ENCODE measurements around the gene CDH4. TPM values are rescaled to one million over a fixed set of nuclear protein-coding genes. Genes with fewer than 3 reads are reported as not detected.
A peak's percentile ranks its signal among the peaks of the same experiment; 100 is the strongest.
"Not testable (repeated sequence)": the region's sequence is repeated elsewhere in the genome, so short reads cannot be mapped to it uniquely, and the experiment has no call there.

CDH4 gene
- total RNA-seq, 2 donors from 2014 or later = 0.29 to 0.45 TPM

DNA sequence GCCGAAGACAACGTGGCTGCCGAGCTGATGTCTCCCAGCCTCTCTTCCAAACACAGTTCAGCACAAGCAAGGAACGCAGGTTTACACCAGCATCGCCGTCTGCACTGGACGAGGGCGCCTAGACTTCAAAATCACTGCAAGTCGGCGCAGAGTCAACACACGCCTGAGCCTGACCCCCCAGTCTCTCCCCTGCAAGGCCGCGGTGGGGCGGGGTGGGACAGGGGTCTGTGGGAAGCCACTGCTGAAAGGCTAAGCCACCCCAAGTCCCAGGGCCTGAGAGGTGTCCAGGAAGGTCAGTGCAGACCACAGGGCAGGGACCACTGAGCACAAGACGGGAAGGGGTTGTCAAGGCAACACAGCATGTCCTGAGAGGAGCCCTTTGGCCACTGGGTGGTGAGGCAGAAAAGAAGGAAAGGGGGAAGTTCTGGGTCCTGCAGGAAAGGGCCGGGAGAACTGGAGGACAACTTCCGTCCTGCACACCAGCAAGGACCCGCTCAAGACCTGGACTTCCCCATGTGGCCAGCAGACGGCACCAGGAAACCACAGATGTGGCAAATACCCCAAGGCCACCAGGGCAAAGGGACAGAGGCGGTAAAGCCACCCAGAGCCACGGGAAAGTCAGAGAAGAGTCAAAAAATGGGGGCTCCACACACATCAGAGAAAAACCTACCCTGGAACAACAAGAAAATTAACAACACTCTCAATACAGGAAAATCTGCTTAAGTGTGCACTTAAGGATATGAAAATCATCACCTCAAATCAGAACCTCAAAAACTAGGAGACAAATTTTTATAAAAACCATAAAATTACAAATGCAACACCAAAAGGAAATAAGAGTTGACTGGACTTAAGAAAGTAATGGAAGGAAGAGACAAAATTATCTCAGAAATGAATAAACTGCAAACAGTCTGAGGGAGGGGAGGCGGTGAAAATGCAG lies 728.9 kb downstream of the CDH4 start:
- peaks cover 4% of the 10 kb centered on the region for H3K9me3 Mint-ChIP-seq
- H3K4me3 Mint-ChIP-seq = no peak overlapping the region
- H3K27ac Mint-ChIP-seq = no peak overlapping the region
- peaks cover 15% of the 10 kb centered on the region for H3K36me3 Mint-ChIP-seq (ENCODE audit: low read depth)
- no peaks in the 10 kb centered on the region for H3K27me3 Mint-ChIP-seq
- H3K4me1 Mint-ChIP-seq = peaks cover 20% of the 10 kb centered on the region
- no peak for ATAC-seq (replicated peaks)

DNA sequence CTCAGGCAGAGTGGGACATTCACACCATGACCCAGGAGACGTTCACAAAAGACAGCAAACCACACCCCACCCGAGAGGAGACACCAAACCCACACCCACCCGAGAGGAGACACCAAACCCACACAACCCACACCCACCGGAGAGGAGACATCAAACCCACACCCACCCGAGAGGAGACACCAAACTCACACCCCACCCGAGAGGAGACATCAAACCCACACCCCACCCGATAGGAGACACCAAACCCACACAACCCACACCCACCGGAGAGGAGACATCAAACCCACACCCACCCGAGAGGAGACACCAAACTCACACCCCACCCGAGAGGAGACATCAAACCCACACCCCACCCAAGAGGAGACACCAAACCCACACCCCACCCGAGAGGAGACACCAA lies 729.6 kb downstream of the CDH4 start:
- not testable (repeated sequence) for ATAC-seq (replicated peaks); H3K4me3 Mint-ChIP-seq; H3K9me3 Mint-ChIP-seq; H3K27me3 Mint-ChIP-seq
- Mint-ChIP-seq H3K27ac (peak overlapping the region; percentile 81), H3K36me3 (ENCODE audit: low read depth) (peaks cover 16% of the 10 kb centered on the region), H3K4me1 (peaks cover 20% of the 10 kb centered on the region)

GRCh38 chr20:61982191-61982950 lies 730.3 kb downstream of the CDH4 start:
- H3K27ac Mint-ChIP-seq = peak overlapping the region; percentile 81

DNA sequence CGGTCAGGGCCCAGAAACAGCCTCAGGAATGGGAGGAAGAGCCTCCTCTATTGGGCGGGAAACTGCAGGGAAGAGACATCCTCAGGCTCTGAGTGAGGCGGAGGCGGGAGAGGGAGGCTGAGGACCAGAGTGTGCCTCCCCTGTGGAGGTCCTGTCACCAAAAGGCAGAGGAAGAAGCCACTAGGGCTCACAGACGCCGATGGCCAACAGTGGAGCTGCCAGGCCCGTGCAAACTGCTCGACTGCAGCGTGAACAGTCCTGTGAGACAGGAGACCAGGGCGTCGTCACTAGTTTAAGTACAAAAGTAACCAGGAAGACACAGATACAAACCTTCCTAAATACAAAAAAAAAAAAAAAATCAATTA lies 730.9 kb downstream of the CDH4 start:
- H3K4me3 Mint-ChIP-seq = no peak overlapping the region
- ATAC-seq (replicated peaks) = no peak
- no peaks in the 10 kb centered on the region for H3K27me3 Mint-ChIP-seq

More at GRCh38 chr20:61982191-61982950, 730.3 kb downstream of the CDH4 start:
- H3K36me3 Mint-ChIP-seq (ENCODE audit: low read depth) = peaks cover 20% of the 10 kb centered on the region
- peaks cover 8% of the 10 kb centered on the region for H3K9me3 Mint-ChIP-seq
- H3K27me3 Mint-ChIP-seq = no peaks in the 10 kb centered on the region
- no peak overlapping the region for H3K4me3 Mint-ChIP-seq
- no peak for ATAC-seq (replicated peaks)
- H3K4me1 Mint-ChIP-seq = peaks cover 20% of the 10 kb centered on the region

GRCh38 chr20:61983965-61984364 lies 731.9 kb downstream of the CDH4 start:
- peaks cover 29% of the 10 kb centered on the region for H3K36me3 Mint-ChIP-seq (ENCODE audit: low read depth)

More for the DNA sequence above, 730.9 kb downstream of the CDH4 start:
- peaks cover 8% of the 10 kb centered on the region for H3K9me3 Mint-ChIP-seq
- H3K36me3 Mint-ChIP-seq (ENCODE audit: low read depth) = peaks cover 22% of the 10 kb centered on the region
- H3K27ac Mint-ChIP-seq = no peak overlapping the region
- H3K4me1 Mint-ChIP-seq = peaks cover 20% of the 10 kb centered on the region

DNA sequence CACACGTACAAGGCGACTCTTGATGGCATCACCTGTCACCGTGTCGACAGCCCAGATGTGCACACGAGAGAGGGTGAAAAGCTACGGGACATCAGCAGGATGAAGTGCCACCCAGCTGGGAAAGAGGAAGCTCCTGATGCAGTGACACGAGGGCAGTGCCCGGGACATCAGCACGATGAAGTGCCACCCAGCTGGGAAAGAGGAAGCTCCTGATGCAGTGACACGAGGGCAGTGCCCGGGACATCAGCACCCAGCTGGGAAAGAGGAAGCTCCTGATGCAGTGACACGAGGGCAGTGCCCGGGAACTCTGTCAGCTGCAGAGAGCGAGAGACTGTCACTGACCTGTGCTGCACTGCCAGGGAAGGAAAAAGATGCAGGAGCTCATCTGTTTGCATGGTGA lies 732.4 kb downstream of the CDH4 start:
- H3K27ac Mint-ChIP-seq; H3K9me3 Mint-ChIP-seq; H3K4me3 Mint-ChIP-seq; ATAC-seq (replicated peaks); H3K27me3 Mint-ChIP-seq: not testable (repeated sequence)
- peaks cover 20% of the 10 kb centered on the region for H3K4me1 Mint-ChIP-seq
- H3K36me3 Mint-ChIP-seq (ENCODE audit: low read depth) = peaks cover 34% of the 10 kb centered on the region

More at GRCh38 chr20:61983965-61984364, 731.9 kb downstream of the CDH4 start:
- peaks cover 20% of the 10 kb centered on the region for H3K4me1 Mint-ChIP-seq
- H3K27ac Mint-ChIP-seq = no peak overlapping the region
- peaks cover 8% of the 10 kb centered on the region for H3K9me3 Mint-ChIP-seq
- H3K27me3 Mint-ChIP-seq = no peaks in the 10 kb centered on the region
- ATAC-seq (replicated peaks) = no peak
- H3K4me3 Mint-ChIP-seq = no peak overlapping the region

- peaks cover 20% of the 10 kb centered on the region for H3K4me1 Mint-ChIP-seq
- peaks cover 41% of the 10 kb centered on the region for H3K36me3 Mint-ChIP-seq (ENCODE audit: low read depth)
- no peak for ATAC-seq (replicated peaks)
- no peak overlapping the region for H3K4me3 Mint-ChIP-seq
- H3K27me3 Mint-ChIP-seq = no peaks in the 10 kb centered on the region
- H3K9me3 Mint-ChIP-seq = peaks cover 8% of the 10 kb centered on the region
- no peak overlapping the region for H3K27ac Mint-ChIP-seq
Observed at GRCh38 chr20:61985096-61985495, 733.0 kb downstream of the CDH4 start.

GRCh38 chr20:61986762-61987321 lies 734.8 kb downstream of the CDH4 start:
- peaks cover 11% of the 10 kb centered on the region for H3K9me3 Mint-ChIP-seq
- no peak for ATAC-seq (replicated peaks)
- peaks cover 58% of the 10 kb centered on the region for H3K36me3 Mint-ChIP-seq (ENCODE audit: low read depth)
- no peaks in the 10 kb centered on the region for H3K27me3 Mint-ChIP-seq
- H3K4me1 Mint-ChIP-seq = peaks cover 15% of the 10 kb centered on the region
- H3K4me3 Mint-ChIP-seq = no peak overlapping the region
- H3K27ac Mint-ChIP-seq = no peak overlapping the region

DNA sequence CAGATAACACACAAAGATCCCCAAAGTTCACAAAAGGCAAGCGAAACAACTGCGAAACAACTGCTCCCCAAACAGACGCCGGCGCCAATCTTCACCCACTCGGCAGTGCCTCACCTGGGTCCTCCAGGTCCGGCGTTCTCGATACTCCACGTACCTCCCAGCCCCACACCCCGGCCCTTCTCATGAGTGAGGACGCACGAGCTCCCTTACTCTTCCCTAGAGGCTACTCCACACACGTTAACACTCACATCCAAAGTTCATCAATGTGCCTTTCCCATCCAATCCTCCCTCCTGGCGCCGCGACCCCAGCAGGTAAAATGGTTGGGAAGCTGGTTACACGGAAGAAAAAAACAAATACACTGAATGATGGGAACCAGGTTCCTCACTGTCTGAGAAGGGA lies 736.6 kb downstream of the CDH4 start:
- no peak for ATAC-seq (replicated peaks)
- Mint-ChIP-seq H3K36me3 (ENCODE audit: low read depth) (peaks cover 70% of the 10 kb centered on the region), H3K9me3 (peaks cover 7% of the 10 kb centered on the region), H3K27me3 (no peaks in the 10 kb centered on the region), H3K4me1 (peaks cover 7% of the 10 kb centered on the region), H3K4me3 (no peak overlapping the region), H3K27ac (no peak overlapping the region)

DNA sequence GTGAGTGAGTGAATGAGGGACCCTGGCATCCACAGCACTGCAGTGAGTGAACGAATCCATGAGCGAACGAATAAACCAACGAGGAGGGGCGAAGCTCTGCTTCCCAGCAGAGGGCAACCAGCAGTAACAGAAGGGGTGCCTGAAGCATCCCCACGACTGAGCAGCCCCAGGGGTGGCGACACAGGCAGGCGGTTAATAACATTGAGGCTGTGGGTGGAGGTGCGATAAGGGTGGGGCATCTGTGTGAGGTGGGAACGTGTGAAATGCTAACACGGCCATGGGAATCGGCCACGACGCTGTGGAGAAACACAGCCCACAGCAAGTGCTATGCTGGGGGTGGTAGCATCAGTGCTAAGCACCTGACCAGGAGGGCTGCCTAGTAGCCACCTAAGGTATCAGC lies 737.7 kb downstream of the CDH4 start:
- peaks cover 81% of the 10 kb centered on the region for H3K36me3 Mint-ChIP-seq (ENCODE audit: low read depth)
- ATAC-seq (replicated peaks) = no peak
- H3K4me3 Mint-ChIP-seq = no peak overlapping the region
- no peaks in the 10 kb centered on the region for H3K27me3 Mint-ChIP-seq
- peaks cover under 1% of the 10 kb centered on the region for H3K4me1 Mint-ChIP-seq
- peaks cover 7% of the 10 kb centered on the region for H3K9me3 Mint-ChIP-seq
- no peak overlapping the region for H3K27ac Mint-ChIP-seq
